Transverse colon (tissue), 4 donors: Measurements from ENCODE around the gene CFAP65.

Experiments used
- CTCF ChIP-seq, 5 experiments: fragments of 200-600 bp in 3 of 5; fragments of 450-650 bp in 2 of 5; sonication (generic) in 3 of 5; IDR thresholded peaks; 1 replicate in 2 of 5; 2 replicates in 3 of 5; pipeline ENCODE4 v1.5.1; 2016 to 2017; ENCODE audit warnings: antibody characterized with exemption in 5 of 5, inconsistent platforms in 3 of 5, mild to moderate bottlenecking in 2 of 5, moderate library complexity in 1 of 5
- POLR2AphosphoS5 ChIP-seq, 3 donors: sonication (generic); formaldehyde crosslinking; IDR thresholded peaks; one replicate each; pipeline ENCODE4 v1.6.1; 2016; ENCODE audit warnings: antibody characterized with exemption in 3 of 3

GRCh38 chr2:219028141-219028540 is 13.2 kb downstream of the CFAP65 start:
- TF ChIP-seq POLR2AphosphoS5 (IDR thresholded peaks at IDR 0.05) = no peak
- no peak for TF ChIP-seq CTCF (IDR thresholded peaks at IDR 0.05)
